ENCODE results near the gene PDZK1IP1.

PDZK1IP1 gene

DNA sequence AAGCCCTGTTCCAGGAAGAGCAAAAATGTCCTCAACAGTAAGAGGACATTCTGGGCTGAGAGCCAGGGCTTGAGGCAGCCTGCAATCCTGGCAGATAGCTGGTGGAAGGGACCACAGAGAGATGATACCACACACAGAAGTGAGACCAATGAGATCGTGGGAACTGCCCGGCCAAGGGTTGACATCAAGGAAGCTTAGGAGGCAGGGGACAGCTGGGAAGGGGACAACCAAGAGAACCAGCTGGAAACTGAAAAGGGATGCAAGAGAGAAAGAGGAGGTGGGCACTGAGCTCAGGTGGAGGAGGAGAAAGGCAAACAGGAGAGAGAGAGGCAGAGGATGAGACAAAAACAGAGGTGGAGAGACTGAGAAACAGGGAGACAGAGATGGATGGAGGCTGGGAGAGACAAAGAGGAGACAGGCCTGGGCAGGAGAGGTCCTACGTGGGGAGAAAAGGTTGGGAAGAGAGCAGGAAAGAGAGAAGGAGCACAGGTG is 9.2 kb downstream of the PDZK1IP1 start:
- DNase-seq (ENCODE audit: low spot score) = peak; percentile 18
- H3K4me3 ChIP-seq (ENCODE audit: severe bottlenecking) = no peak overlapping the region
- ATAC-seq (ENCODE audit: low read depth) = no peak
- no peaks in the 10 kb centered on the region for H3K27me3 ChIP-seq (ENCODE audit: insufficient read depth, poor library complexity, severe bottlenecking)
- no peaks in the 10 kb centered on the region for H3K4me1 ChIP-seq (ENCODE audit: insufficient read depth, poor library complexity, severe bottlenecking)
- no peaks in the 10 kb centered on the region for H3K9me3 ChIP-seq (ENCODE audit: severe bottlenecking)
- H3K36me3 ChIP-seq (ENCODE audit: low read depth) = no peaks in the 10 kb centered on the region
- TF ChIP-seq, protein P1, sequence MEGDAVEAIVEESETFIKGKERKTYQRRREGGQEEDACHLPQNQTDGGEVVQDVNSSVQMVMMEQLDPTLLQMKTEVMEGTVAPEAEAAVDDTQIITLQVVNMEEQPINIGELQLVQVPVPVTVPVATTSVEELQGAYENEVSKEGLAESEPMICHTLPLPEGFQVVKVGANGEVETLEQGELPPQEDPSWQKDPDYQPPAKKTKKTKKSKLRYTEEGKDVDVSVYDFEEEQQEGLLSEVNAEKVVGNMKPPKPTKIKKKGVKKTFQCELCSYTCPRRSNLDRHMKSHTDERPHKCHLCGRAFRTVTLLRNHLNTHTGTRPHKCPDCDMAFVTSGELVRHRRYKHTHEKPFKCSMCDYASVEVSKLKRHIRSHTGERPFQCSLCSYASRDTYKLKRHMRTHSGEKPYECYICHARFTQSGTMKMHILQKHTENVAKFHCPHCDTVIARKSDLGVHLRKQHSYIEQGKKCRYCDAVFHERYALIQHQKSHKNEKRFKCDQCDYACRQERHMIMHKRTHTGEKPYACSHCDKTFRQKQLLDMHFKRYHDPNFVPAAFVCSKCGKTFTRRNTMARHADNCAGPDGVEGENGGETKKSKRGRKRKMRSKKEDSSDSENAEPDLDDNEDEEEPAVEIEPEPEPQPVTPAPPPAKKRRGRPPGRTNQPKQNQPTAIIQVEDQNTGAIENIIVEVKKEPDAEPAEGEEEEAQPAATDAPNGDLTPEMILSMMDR (IDR thresholded peaks at IDR 0.05; ENCODE audit: poor library complexity, severe bottlenecking) = no peak
- H3K27ac ChIP-seq (ENCODE audit: poor library complexity, severe bottlenecking) = no peak overlapping the region

GRCh38 chr1:47179988-47180563 is 9.8 kb downstream of the PDZK1IP1 start:
- H3K4me3 ChIP-seq (ENCODE audit: severe bottlenecking) = no peak overlapping the region
- no peaks in the 10 kb centered on the region for H3K9me3 ChIP-seq (ENCODE audit: severe bottlenecking)
- TF ChIP-seq, protein P1 (IDR thresholded peaks at IDR 0.05; ENCODE audit: poor library complexity, severe bottlenecking) = no peak
- H3K36me3 ChIP-seq (ENCODE audit: low read depth) = no peaks in the 10 kb centered on the region
- H3K4me1 ChIP-seq (ENCODE audit: insufficient read depth, poor library complexity, severe bottlenecking) = no peaks in the 10 kb centered on the region
- DNase-seq (ENCODE audit: low spot score) (peak; percentile 9), ATAC-seq (ENCODE audit: low read depth) (no peak)
- no peak overlapping the region for H3K27ac ChIP-seq (ENCODE audit: poor library complexity, severe bottlenecking)
- no peaks in the 10 kb centered on the region for H3K27me3 ChIP-seq (ENCODE audit: insufficient read depth, poor library complexity, severe bottlenecking)

GRCh38 chr1:47179017-47179987 is 10.5 kb downstream of the PDZK1IP1 start:
- DNase-seq (ENCODE audit: low spot score) (peak; percentile 79), ATAC-seq (ENCODE audit: low read depth) (peak; percentile 78)
- Histone ChIP-seq H3K9me3 (ENCODE audit: severe bottlenecking) (no peaks in the 10 kb centered on the region), H3K4me3 (ENCODE audit: severe bottlenecking) (peak overlapping the region; percentile 19), H3K27ac (ENCODE audit: poor library complexity, severe bottlenecking) (no peak overlapping the region), H3K4me1 (ENCODE audit: insufficient read depth, poor library complexity, severe bottlenecking) (no peaks in the 10 kb centered on the region), H3K36me3 (ENCODE audit: low read depth) (no peaks in the 10 kb centered on the region), H3K27me3 (ENCODE audit: insufficient read depth, poor library complexity, severe bottlenecking) (no peaks in the 10 kb centered on the region)
- TF ChIP-seq, protein P1 (IDR thresholded peaks at IDR 0.05; ENCODE audit: poor library complexity, severe bottlenecking) = peak; percentile 84

- H3K27ac ChIP-seq (ENCODE audit: poor library complexity, severe bottlenecking) = no peak overlapping the region
- H3K4me3 ChIP-seq (ENCODE audit: severe bottlenecking) = no peak overlapping the region
- H3K4me1 ChIP-seq (ENCODE audit: insufficient read depth, poor library complexity, severe bottlenecking) = no peaks in the 10 kb centered on the region
- no peak for DNase-seq (ENCODE audit: low spot score)
- no peaks in the 10 kb centered on the region for H3K9me3 ChIP-seq (ENCODE audit: severe bottlenecking)
- TF ChIP-seq, protein P1 (IDR thresholded peaks at IDR 0.05; ENCODE audit: poor library complexity, severe bottlenecking) = no peak
- H3K27me3 ChIP-seq (ENCODE audit: insufficient read depth, poor library complexity, severe bottlenecking) = no peaks in the 10 kb centered on the region
- no peaks in the 10 kb centered on the region for H3K36me3 ChIP-seq (ENCODE audit: low read depth)
- no peak for ATAC-seq (ENCODE audit: low read depth)
These were observed 11.2 kb downstream of the PDZK1IP1 start for GRCh38 chr1:47178654-47179016.
